ENCODE data around the gene NFE2. TPM values are rescaled to one million over a fixed set of nuclear protein-coding genes. Genes with fewer than 3 reads are reported as not detected.

NFE2 gene
- 0.09 to 0.24 TPM (median 0.14 TPM) in 4 of 5 replicates, not detected in the other for total RNA-seq (2022; extraction: Qiagen RNA extraction; ENCODE audit: low read depth)

GRCh38 chr12:54300732-54301427 lies at the start of gene NFE2:
Gene NFE2 (minus strand): TSS chr12:54301015. CDS start chr12:54295248, 5,767 bp downstream.

GRCh38 chr12:54324617-54325441 lies 24.0 kb upstream of the NFE2 start, which contains the start of gene COPZ1:
Gene COPZ1 (plus strand): TSS chr12:54325131. CDS start chr12:54325164, 33 bp downstream.

GRCh38 chr12:54280468-54281260 lies 20.2 kb downstream of the NFE2 start, which contains the start of gene HNRNPA1:
Gene HNRNPA1 (plus strand): TSS chr12:54280726. CDS start chr12:54280808, 82 bp downstream.

GRCh38 chr12:54279632-54280467 lies 21.0 kb downstream of the NFE2 start, which contains the start of gene CBX5:
Gene CBX5 (minus strand): TSS chr12:54280122. CDS start chr12:54257650, 22,472 bp downstream.

Other genes starting within 250 kb of the NFE2 start
- 2.4 to 4.2 TPM (median 4.0 TPM) in 5 replicates for gene HOXC4, start 247.2 kb downstream of the NFE2 start, total RNA-seq (2022; extraction: Qiagen RNA extraction; ENCODE audit: low read depth)
- 24.1 to 34.5 TPM (median 34.3 TPM) in 5 replicates for gene SMUG1, start 112.0 kb downstream of the NFE2 start, total RNA-seq (2022; extraction: Qiagen RNA extraction; ENCODE audit: low read depth)
- 24.5 to 30.1 TPM (median 26.0 TPM) in 5 replicates for gene CBX5, start 20.9 kb downstream of the NFE2 start, total RNA-seq (2022; extraction: Qiagen RNA extraction; ENCODE audit: low read depth)
- 1,543 to 3,071 TPM (median 1,659 TPM) in 5 replicates for gene HNRNPA1, start 20.3 kb downstream of the NFE2 start, total RNA-seq (2022; extraction: Qiagen RNA extraction; ENCODE audit: low read depth)
- gene COPZ1, start 24.1 kb upstream of the NFE2 start, total RNA-seq (2022; extraction: Qiagen RNA extraction; ENCODE audit: low read depth), result 217 to 341 TPM (median 246 TPM) in 5 replicates
- gene GPR84, start 63.5 kb upstream of the NFE2 start, total RNA-seq (2022; extraction: Qiagen RNA extraction; ENCODE audit: low read depth), result 0.03 to 0.09 TPM (median 0.09 TPM) in 3 of 5 replicates, not detected in the others
- gene ZNF385A, start 83.7 kb upstream of the NFE2 start, total RNA-seq (2022; extraction: Qiagen RNA extraction; ENCODE audit: low read depth), result 14.3 to 21.0 TPM (median 18.8 TPM) in 5 replicates
- gene ITGA5, start 118.3 kb upstream of the NFE2 start, total RNA-seq (2022; extraction: Qiagen RNA extraction; ENCODE audit: low read depth), result 76.6 to 111 TPM (median 93.8 TPM) in 5 replicates
- not detected in 5 replicates for gene GTSF1, start 172.6 kb upstream of the NFE2 start, total RNA-seq (2022; extraction: Qiagen RNA extraction; ENCODE audit: low read depth)
- gene NCKAP1L, start 196.7 kb upstream of the NFE2 start, total RNA-seq (2022; extraction: Qiagen RNA extraction; ENCODE audit: low read depth), result 0.01 TPM in 1 of 5 replicates, not detected in the others
- gene PDE1B, start 248.6 kb upstream of the NFE2 start, total RNA-seq (2022; extraction: Qiagen RNA extraction; ENCODE audit: low read depth), result 0.05 to 0.07 TPM (median 0.07 TPM) in 3 of 5 replicates, not detected in the others